SK-N-MC (cell line): ENCODE measurements around the gene CFAP20.

Experiments used
- EZH2 ChIP-seq: fragments of 200-600 bp; sonication (generic); IDR thresholded peaks from one replicate; pipeline ENCODE4 v1.6.1; 2017; ENCODE audit warnings: antibody characterized with exemption
- FOXP2 ChIP-seq: optimal IDR thresholded peaks from 2 replicates; pipeline ENCODE3; 2011; ENCODE audit warnings: mild to moderate bottlenecking, moderate library complexity; ENCODE audit not compliant: insufficient read depth; ENCODE audit errors: extremely low read length, control extremely low read depth
- POLR2AphosphoS5 ChIP-seq: IDR thresholded peaks from 2 replicates; pipeline ENCODE4 v1.6.1; 2012; ENCODE audit warnings: mild to moderate bottlenecking, low read depth, low read length, borderline replicate concordance

DNA sequence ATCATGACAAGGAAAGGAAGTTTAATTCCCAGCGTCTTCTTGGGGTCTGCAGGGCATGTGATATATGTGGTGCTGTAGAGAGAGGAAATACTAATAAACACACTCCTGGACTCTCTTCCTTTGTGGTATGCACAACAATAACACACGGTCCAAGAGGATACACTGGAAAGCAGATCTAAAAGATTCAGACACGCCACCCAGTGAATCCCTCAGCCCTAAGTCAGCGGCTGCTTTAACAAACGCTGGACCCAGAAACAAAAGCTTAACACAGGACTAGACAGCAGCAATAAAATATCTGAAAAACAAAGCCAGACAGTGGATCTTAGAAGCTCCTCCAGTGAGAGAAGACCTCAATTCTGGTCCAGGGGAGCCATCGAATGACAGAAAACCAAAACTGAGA is 13.1 kb downstream of the CFAP20 start:
- TF ChIP-seq POLR2AphosphoS5, result no peak
- TF ChIP-seq EZH2, result no peak
- no peak for TF ChIP-seq FOXP2
